HG03571 (cell line): ENCODE results near the gene ACER3.
"Not testable (repeated sequence)": the region's sequence is repeated elsewhere in the genome, so short reads cannot be mapped to it uniquely, and the experiment has no call there.

Experiments
- ATAC-seq: cut with Tn5 transposase; IDR thresholded peaks from one replicate; pipeline ENCODE4 v1.9.1; 2021; ENCODE audit not compliant: unreplicated experiment

ACER3 gene

DNA sequence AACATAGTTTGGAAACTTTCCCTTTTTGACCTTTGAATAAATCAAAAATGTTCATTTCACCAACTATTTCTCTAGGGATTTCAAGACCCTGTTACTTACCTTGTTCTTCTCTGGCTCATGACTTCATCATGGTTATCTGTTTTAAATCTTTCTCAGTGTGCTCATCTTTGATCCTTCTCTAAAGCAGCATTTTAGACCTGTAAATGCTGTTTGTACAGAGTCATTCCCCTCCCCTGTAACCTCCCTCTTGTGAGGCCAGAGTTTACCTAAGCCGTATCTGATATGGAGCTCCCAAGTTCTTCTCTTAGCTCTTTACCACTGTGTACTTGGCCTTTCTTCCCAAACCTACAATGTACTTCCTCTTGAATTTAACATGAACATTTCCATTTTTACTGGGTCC, 56.0 kb downstream of the ACER3 start:
- ATAC-seq: no peak

GRCh38 chr11:76918941-76919386, 58.2 kb downstream of the ACER3 start:
- no peak for ATAC-seq

- no peak for ATAC-seq
These were observed 58.7 kb downstream of the ACER3 start for GRCh38 chr11:76919467-76919866.

DNA sequence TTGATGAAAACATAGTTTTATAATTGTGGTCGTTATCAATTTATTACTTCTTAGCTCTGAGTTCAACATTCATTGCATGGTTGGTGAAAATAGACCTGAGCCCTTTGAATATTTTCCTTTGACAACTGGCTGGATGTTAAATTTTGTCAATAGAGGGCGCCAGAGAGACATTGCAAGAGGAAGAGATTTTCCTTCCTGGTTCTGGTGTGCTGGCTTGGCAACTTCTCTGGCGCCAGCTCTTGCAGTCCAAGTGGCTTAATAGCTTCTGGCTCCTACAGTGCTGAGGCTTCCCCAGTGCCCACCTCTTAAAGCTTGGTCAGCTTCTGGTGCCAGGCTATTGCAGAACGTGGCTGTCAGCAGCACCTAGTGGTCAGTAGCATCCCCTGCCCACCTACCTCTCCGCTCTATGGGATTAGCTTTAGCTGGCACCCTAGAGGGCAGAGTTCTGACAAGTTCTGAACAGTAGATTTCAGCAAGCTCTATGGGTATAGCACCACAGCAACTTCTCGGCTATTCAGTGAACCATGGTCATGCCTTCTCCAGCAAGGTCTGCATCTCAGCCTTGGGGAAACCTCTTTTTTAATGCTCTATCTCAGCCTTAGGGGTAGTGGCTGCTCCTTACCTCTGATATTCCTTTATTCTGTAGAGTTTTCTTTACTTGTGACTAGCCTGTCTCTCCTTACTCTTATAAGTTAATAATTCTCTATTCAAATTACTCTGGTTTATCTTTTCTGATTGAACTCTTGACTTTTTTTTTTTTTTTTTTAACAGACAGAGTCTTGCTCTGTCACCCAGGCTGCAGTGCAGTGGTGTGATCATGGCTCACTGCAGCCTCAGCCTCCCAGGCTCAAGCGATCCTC, 59.4 kb downstream of the ACER3 start:
- peak; percentile 49 for ATAC-seq

- no peak for ATAC-seq
These were observed 66.4 kb downstream of the ACER3 start for GRCh38 chr11:76927160-76927559.

DNA sequence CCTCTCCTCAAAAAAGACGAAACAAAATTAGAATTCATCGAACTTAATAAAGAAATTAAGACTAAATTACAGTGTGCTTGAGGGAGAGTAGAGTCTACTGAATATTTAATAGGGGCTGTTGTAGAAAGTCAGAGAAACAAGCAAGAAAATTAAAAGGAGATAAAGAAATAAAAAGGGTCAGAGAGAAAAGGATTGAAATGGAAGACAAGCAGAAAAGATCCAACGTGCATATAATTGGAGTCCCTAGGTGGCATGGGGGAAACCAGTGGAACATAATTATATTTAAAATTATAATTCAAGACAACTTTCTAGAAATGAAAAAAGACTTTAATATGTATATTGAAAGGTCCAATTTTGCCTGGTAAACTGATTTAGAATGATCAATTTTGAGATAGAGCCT, 74.3 kb downstream of the ACER3 start:
- ATAC-seq: no peak

GRCh38 chr11:76939219-76939631, 78.5 kb downstream of the ACER3 start:
- ATAC-seq: no peak

GRCh38 chr11:76944225-76944624, 83.5 kb downstream of the ACER3 start:
- ATAC-seq: no peak

- no peak for ATAC-seq
These were observed 85.5 kb downstream of the ACER3 start for GRCh38 chr11:76946223-76946622.

- no peak for ATAC-seq
These were observed 86.5 kb downstream of the ACER3 start for GRCh38 chr11:76947190-76947589.

DNA sequence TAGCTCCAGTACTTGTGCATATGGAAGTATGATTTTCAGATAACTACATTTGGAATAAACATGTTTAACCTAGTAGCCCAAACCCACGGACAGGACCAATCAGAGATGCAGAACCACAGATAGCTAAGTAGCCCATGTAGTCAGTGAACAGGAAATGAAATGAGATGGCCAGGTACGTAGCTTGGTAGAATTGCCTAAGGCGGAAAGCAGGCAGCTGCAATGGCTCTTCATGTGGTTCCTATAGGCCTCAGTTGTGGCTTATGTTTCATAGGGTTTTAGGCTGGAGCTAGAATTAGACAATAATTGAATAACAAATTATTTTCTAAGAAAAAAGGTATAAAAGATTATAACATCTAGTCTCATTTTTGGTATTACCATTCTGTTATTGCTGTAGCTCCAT, 87.1 kb downstream of the ACER3 start:
- no peak for ATAC-seq

- ATAC-seq: no peak
These were observed 94.9 kb downstream of the ACER3 start for GRCh38 chr11:76955459-76956114.

- no peak for ATAC-seq
These were observed 102.1 kb downstream of the ACER3 start for GRCh38 chr11:76962583-76963416.

DNA sequence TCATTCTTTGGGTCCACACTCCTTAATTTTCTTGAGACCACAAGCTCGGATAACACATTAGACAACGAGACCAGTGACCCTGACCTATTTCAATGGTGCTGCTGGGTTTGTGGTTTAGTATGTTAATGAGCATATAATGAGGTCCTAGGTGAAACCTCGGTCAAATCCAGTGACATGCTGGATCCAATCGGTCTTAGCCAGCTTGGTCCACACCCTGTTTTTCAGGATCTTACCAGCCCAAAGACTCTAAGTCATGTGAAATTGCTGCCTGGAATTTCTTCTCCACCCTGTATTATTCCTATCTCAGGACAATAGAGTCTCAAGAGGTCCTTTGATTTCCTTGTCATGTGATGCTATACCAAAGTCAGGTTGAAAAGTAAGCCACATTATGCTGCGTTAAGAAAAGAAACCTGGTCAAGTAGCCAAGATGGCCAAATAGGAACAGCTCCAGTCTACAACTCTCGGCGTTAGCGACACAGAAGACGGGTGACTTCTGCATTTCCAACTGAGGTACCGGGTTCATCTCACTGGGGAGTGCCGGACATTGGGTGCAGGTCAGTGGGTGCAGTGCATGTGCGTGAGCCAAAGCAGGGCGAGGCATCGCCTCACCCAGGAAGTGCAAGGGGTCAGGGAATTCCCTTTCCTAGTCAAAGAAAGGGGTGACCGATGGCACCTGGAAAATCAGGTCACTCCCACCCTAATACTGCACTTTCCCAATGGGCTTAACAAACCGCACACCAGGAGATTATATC, 102.9 kb downstream of the ACER3 start:
- not testable (repeated sequence) for ATAC-seq

- ATAC-seq: no peak
These were observed 111.3 kb downstream of the ACER3 start for GRCh38 chr11:76972051-76972450.

DNA sequence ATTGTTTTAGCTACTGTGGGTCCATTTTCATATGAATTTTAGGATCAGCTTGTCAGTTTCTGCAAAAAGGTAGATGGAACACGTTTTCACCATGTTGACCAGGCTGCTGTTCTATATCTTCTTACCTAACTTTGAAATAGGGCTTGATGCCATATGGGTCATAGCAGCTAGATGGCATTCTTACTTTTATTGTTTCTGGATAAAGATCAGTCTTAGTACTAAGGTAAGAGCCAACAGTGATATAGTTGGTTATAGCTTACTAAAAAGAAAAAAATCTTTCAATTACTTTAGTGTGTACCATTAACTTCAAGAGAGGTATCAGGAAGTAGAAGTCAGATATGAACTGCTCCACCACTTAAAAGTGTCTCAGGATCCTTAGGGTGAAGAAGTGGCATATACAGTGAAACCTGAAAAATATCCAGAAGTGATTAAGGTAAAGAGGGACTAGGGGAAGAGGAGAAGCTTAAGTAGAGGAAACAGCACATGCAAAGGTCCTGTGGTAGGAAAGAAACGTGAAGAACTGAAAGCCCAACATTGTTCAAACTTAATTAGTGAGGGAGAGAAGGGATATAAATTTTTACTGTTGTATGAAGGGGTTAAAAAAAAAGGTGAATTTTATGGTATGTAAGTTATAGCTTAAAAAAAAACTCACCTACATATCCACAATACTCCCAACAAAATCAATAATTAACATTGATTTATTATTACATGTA, 113.6 kb downstream of the ACER3 start:
- no peak for ATAC-seq

- no peak for ATAC-seq
These were observed 114.8 kb downstream of the ACER3 start for GRCh38 chr11:76975513-76975912.

- no peak for ATAC-seq
These were observed 117.1 kb downstream of the ACER3 start for GRCh38 chr11:76977791-76978190.

DNA sequence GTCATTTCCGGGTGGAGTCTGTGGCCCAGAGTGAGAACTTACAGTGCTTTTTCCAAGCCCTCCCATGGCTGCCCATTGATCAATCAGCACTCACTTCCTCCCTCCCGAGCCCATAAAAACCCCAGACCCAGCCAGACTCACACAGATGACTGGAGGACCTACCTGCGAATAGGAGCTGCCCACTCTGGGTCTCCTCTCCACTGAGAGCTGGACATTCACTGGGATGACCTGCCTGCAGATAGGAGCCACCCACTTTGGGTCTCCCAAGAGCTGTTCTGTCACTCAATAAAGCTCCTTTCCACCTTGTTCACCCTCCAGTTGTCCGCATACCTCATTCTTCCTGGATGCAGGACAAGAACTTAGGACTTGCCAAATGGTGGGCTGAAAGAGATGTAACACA, 117.5 kb downstream of the ACER3 start:
- no peak for ATAC-seq

DNA sequence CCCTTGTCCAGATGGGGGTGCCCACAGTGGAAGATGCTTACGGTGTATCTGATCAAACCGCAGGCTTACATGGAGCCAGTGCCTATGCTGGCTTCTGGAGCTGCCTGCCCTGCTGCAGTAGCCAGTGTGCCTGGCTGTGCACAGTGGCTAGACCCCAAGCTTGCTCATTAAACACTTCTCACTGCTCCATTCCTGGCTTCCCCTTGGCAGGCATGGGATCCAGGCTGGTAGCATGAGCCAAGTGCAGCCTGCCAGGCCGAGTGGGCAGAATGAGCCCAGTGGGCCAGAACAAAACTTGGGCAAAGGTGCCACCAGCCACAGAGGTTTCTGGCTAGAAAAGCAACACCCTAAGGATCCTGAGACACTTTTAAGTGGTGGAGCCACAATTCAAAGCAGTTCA, 118.1 kb downstream of the ACER3 start:
- no peak for ATAC-seq
